HG02678 (cell line): ENCODE measurements around the gene PKP1.

Source experiments
- ATAC-seq: cut with Tn5 transposase; IDR thresholded peaks from one replicate; pipeline ENCODE4 v1.9.1; 2021; ENCODE audit warnings: mild to moderate bottlenecking, moderate library complexity; ENCODE audit not compliant: unreplicated experiment

Gene PKP1

DNA sequence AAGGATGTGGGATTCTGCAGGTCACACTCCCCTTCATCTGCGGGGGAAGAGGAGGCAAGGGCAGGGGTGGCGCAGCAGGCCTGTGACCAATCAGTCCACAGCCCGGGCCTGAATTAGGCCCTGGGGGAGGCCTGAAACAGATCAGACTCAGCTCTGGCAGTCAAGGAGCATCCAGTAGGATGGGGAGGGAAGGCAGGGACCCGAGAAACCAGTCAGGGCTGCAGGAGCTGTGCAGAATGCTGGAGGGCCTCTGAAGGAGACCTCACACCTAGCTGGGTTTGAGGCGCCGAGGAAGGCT is 81.5 kb downstream of the PKP1 start:
- no peak for ATAC-seq

DNA sequence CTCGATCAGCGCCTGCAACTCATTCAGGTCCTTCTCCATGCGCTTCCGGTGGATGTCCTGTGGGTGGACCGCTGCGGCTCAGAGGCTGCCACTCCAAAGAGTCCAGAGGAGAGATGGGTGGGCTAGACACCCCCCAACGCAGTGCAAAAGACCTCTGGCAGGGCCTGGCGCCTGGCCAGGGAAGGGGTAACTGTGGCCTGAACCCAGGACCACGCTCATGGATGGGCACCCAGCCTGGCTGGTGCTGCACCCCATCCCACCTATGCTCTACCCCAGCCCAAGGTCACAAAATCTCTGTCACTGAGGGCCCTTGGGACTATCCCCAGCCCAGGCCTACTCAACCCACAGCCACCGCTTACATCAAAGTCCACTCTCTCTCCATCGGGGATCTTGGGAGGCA is 81.9 kb downstream of the PKP1 start:
- no peak for ATAC-seq

DNA sequence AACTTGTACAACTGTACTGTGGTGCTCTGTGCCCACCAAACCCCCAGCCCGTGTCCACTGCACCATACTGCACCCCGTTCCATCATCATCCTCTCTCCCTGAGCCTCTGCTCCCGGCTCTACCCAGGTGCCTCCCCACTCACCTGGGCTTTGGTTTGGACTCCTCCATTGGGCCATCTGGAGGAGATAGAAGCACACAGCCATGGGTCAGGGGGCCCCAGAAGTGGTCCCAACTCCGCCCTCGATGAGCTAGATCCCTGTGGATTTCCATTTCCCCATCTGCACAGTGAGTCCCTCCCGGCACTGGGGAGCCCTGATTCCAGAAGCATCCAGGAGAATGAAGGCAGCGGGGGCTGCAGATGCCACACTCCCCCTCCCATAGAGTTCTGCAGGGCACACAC is 83.4 kb downstream of the PKP1 start:
- ATAC-seq = no peak

DNA sequence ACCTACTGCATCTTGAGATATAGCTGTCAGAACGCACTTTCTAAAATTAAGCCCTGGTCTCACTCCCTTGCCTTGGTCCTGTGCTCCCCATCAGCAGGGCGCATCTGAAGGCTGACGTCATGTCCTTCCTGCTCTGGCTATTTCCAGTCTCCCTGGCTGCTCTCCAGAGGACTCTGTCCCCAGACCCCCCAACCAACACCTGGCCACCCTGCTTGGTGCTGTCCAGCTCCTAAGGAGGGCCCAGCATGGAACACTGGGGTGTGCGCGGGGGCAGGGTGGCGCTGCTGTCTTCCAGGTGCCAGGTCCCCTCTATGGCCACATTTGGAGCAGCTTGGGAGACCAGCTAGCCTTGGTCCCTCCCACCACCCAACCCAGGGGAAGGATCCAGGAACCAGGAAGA is 85.9 kb downstream of the PKP1 start:
- no peak for ATAC-seq

DNA sequence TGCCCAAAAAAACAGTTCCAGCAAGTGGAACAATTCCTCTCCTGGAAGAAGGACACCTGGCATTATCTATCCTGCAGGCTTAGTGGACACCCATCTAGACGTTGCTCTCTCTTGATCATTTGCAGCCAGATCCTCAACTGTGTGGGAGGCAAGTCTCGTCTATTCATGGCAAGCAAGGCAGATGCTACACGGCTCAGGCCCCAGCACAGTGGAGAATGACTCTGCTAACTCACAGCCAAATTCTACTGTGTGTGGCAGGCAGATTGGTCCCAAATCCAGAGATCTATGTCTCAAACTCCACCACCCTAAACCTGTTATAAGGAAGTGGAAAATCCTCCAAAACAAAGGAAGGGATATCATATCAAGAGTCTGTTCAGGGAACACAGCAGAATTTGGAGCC is 87.2 kb downstream of the PKP1 start:
- ATAC-seq = no peak

DNA sequence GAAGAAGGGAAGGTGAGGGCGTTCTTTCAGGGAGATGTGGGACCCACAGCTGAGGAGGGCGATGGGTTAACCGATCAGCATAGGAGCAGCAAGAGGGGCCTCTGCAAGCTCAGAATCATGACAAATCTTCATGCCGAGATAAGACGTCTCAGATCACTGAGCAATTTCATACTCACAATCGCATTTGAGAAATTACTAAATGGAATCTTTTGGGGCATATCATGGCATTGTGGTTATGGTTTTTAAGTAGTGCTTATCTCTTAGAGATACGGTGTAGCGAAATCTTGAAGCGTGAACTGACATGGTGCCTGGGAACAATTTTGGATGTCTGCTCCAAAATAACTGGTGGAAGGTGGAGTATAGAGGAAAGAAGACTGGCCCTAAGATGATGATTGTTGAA is 88.0 kb downstream of the PKP1 start:
- ATAC-seq = no peak

DNA sequence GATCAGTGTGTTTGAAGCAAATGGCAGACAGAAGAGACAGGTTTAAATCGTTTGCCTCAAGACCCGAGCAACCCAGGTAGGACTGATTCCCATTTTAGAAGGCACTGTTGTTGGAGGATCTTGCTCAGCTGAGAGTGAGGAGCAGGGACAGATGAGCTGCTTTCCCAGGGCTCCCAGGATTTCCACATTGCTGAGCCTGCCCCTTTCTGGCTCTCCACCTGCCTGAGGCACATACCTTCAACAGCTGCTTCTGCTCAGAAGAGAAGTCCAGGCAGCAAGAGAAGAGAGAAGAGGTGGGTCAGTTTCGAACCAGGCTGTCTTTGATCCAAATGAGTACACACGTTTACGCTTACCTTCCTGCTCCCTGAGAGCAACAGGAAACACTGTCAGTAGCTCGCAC is 88.5 kb downstream of the PKP1 start:
- ATAC-seq = no peak

DNA sequence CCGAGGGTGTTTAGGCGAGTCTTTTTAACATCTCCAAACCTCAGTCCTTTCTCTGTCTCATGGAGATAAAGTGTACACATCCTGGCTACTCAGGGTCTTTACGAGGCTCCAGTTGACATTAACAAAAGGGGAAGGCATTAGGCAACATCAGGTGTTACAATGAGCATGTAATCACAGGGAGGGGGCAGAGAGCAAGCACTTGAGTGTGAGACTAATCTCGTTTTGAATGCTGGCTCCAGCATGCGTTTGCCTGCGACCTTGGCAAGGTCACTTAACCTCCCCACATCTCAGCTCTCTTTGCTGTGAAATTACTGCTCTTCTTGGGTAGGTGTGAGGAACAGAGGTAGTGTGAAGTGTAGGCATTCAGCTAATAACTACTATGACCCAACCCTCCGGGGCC is 91.1 kb downstream of the PKP1 start:
- ATAC-seq = no peak

DNA sequence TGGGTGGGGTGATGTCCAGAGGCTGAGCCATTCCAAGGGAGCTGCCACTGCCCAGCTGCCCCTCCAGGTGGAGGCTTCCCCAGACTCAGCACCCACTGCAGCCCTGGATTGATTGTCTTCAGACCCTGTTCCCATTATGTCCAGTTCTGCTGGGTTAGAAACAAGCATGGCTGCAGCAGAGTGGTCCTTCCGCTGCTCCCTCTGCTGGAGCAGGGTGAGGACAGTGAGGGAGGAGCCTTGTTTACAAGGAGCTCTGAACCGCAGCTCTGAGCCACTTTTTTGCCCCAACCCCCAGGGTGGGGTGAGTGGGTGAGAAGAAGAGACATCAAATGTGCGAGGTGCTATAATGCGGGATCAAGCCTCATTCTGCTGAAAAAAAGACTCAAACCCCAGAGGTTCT is 91.9 kb downstream of the PKP1 start:
- no peak for ATAC-seq

DNA sequence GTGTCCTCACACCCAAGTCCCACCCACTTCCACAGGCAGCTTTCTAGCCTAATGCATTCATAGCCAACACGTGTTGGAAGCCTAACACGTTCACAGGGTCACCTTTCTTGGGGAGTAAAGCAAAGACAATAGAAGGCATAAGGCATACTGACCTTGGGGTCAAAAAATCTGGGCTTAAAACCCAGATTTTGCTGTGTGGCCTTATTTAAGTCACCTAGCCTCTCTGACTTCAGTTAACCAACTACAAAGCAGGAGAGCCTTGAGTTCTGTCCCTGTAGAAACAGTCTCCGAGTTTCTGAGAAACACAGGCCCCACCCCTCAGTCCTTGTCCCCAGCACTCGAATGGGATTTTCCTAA is 92.8 kb downstream of the PKP1 start:
- no peak for ATAC-seq

DNA sequence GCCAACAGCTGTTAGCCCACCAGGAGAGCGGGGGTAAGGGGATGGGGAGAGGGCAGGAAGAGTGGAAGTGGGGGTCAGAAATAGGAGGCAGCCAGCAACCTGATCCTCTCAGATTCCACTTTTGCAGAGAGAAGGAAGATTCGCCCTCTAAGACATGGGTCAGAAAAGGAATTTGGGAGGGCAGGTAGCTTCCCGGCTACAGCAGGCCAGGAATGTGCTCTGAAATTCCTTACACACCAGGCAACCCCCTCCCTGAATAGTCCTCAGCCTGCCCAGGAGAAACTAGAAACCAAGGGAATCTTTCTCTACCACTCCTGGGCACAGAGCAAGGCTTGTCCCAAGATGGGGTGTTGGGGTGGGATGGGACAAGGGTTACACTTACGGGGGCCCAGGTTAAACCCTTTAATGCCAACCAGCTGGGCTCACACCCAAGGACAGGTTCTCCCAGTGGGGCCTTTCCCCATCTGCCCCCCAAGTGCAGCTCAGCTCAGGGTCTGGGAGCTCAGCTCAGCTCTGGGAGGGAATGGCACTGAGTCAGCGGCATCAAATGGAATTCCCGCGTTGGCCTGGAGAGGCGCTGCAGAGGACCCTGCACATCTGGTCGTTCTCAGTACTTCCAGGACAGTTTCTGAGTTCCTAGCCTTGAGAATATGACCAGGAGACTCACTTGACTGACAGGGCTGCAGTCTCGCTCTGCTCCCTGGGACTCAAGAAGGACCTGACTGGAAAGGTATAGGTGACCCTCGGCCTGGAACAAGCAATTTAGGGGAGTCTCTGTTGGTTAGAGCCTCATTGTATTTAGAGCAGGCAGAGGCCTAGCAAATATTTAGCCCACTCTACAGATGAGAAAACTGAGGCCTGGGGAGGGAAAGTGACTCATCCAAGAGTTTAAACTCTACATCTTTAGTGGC is 93.4 kb downstream of the PKP1 start:
- ATAC-seq = no peak

DNA sequence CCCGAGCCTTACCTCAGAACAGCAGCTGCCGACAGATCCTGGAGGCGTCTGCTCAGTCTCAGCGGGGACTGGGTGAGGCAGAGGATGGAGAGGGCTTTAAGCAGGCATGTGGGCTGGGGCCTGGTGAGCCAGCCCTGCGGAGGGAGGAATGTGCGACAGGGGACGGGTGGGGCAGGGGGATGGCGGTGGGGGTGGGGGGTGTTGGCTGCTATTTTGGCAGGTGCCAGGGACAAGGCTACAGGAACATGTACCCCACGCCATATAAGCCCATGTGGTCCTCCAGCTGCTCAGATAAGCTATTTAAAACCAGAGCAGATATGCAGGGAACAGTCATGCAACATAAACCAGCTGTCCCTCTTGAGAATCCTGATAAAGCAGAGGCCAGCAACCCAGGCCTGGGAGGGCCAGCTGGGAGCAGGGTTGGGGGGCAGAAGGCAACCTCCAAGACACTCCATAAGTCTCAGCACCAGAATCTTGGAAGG is 94.3 kb downstream of the PKP1 start, which contains the start of gene TNNT2:
TNNT2 (minus strand) TSS at position 70 of the 482 bp plus-strand sequence. CDS start 4,426 bp downstream, outside the sequence.
- ATAC-seq = no peak

DNA sequence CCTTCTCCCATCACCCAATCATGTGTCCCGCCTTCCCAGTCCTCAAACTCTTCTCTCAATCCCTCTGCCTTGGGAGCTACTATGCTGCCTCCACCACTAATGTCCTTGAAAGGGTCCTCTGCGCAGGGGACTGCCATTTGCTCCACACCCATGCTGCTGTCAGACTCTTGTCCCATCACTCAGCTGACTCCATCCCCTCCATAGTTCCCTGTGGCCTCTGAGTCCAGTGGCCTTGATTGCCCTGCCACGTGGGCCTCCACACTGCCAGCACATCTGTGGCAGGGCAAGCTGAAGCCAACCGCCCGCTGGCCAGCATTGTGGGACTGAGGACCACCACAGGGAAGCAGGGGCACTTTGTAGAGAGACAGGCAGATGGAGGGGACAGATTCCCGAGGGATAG is 95.5 kb downstream of the PKP1 start:
- ATAC-seq = no peak

DNA sequence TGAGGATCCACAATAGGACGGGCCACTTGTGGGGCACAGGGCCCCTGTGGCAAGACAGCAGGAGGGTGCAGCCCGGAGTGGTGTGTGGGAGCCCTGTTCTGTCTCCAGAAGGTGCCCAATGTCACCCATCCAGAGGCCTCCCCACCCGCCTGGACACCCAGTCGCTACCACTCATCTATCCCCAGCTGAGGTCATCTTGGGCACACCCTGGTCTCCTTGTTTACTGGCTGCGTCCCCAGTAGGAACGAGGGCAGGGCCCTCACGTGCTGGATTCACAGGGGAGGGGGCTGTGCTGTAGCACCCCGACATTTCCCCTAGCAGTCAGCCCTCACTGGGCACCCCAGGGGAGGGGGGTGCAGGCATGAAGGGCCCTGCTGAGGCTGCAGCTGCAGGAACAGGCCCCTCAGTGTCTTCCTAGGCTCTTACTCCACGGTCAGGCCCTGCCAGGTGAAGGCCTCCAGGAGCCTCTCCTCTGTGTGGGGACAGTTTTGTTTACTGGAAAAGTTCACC is 96.5 kb downstream of the PKP1 start:
- ATAC-seq = no peak

DNA sequence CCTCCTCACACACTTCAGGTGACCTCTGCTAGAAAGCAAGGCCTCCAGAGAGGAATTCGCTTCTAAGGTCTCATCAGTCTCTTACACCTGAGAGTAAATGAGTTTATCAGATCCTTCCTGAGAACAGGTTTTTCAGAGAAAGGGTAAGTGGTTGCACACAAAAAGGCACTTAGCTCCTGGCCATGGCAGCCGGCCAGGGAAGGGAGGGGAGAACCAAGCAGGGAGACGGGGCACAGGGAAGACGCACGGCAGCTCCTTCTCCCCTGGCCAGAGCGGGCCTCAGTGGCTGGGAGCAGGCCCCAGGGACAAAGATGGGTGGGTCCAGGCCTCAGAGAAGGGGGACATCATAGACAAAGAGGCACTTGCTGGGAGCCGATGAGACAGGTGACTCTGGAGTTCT is 97.8 kb downstream of the PKP1 start:
- no peak for ATAC-seq
